ENCODE data around the gene TVP23C.
"Not testable (repeated sequence)": the region's sequence is repeated elsewhere in the genome, so short reads cannot be mapped to it uniquely, and the experiment has no call there.

Gene TVP23C

GRCh38 chr17:15563375-15563857, at the start of gene TVP23C:
Gene TVP23C, minus strand, starts transcription at chr17:15563483. Its CDS starts 35 bp downstream, at chr17:15563448.
- not testable (repeated sequence) for DNase-seq

GRCh38 chr17:15592960-15593359, 29.7 kb upstream of the TVP23C start:
- DNase-seq, result not testable (repeated sequence)

GRCh38 chr17:15591986-15592385, 28.7 kb upstream of the TVP23C start:
- DNase-seq, result not testable (repeated sequence)

DNA sequence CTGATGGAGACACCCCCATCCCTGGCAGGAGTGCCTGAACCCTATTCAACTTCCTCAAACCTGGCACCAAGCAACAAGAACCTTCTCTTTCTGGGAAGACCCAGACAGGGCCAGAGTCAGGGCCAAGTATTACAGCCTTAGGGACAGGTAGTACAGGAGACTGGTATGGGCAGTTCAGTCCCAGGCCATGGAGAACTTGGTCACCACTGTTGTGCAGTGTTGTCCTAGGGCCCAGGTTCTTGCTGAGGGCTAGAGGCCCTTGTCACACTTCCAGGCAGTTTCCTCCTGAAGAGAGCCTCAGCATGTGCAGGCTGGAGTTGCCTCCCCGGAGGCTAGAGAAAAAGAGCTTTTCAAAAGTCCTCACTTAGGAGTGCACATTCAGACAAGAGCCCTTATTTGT, 27.6 kb upstream of the TVP23C start:
- DNase-seq, result not testable (repeated sequence)

DNA sequence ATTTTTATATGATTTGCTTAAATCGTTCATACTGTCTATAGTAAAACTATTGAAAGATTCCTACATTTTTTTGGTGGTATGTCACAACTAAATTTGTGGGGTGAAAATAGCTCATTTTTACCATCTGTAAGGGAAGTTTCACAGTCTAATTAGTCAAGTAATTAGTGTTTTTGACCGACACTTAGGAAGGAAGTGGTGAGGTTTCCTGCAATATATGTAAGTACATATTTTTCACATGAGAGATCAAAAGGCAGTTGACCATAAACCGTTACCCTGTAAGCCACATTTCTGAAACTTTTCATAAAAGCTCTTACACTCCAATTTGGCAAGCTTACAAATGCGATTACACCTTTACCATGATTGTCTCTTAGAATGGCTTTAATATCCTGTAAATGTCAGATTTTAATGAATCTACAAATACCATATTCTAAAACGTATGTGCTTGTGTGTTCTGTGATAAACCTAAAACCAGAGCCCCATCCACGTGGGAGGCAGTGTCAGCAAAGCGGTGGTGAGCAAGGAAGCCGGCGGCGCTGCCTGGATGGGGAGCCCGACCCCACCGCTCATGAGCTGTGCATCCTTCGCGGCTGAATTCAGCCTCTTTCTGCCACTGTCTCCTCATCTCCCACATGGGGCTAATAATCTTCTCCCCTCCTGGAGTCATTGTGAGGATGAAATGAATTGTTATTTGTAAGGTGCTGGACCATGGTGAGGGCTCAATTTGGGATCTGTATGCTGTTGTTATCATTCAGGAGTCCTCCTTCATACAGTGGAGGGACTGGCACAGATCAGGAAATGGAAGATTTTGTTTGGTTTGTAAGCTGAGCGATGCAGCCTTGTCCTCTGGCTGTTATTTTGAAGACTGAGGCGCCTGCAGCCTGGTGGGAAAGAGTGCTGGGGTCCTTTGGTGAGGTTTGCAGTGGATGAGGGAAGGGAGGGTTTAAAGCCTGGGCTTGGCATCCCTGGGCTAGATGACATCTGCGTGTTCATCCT, 26.6 kb upstream of the TVP23C start:
- DNase-seq, result not testable (repeated sequence)

DNA sequence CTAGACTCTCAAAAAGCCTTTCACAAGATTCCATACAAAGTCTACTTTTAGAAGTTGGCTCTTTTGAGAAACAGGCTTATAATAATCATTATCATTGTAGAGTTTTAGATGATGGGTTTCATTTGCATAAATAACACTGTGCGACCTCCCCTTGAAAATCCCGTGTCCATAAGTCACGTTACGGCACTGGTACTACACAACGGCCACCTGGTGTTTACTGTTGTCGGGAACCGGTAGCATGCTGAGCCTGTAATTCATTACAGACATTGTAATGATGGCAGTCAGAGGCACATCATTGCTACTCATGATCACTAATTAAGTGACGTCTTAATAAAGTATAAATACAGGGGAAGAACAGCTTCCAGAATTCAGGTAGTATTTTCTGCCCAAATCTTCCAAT, 24.7 kb upstream of the TVP23C start:
- not testable (repeated sequence) for DNase-seq

DNA sequence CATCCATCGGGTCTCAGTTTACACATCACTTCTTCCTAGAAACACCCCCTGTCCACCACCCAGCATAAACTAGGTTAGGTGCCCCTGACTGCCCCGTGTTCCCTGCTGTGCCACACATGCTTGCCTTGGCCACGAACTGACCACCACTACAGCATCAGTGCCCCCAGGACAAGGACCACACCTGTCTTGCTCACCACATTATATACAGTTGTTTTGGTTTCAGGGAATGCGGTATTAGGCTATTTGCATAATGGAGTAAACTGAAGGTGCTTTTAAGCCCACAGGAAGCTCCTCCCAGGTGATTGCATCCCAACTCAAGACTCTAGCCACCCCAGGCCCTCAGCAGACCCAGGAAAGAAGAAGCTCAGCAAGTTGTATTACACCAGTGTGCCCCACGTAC, 20.0 kb upstream of the TVP23C start:
- DNase-seq, result not testable (repeated sequence)

GRCh38 chr17:15581462-15581861, 18.2 kb upstream of the TVP23C start:
- DNase-seq, result not testable (repeated sequence)

DNA sequence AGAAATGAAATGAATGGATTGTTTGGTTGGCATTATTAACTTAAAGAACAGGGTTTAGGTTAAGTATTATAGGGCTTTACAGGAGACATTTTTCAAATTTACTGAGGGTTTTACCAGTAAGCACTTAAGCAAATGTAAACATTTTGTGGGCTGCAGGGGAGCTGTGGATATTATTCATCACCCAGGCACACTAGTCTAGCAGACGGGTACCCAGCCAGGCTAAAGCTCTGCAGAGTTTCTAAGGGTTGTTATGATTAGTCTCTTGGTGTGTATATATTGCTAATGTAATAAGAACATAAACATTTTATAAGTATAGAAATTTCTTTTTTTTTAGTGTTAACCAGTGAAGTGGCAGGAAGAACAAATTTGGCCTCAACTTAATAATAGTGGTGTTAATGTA, 13.6 kb upstream of the TVP23C start:
- DNase-seq, result not testable (repeated sequence)

- not testable (repeated sequence) for DNase-seq
Observed at GRCh38 chr17:15574660-15575059, 11.4 kb upstream of the TVP23C start.

DNA sequence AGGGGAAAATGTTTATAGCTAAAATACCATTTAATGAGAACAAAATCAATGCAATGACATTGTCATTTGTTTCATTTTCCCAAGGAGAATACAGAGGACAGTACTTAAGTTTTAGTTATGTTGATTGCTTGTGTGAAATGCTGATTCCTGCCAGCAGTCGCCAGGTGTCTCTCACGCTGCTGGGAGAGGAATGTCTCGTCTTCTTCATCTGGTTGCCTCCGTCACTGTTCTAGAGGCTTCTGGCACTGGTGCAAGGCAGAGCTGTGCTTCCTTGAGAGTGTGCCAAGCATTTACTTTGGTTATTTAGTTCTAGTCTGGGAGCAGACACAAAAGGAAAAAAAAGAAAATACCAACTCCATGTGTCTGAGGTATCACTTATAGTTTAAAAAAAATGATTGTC, 10.6 kb upstream of the TVP23C start:
- not testable (repeated sequence) for DNase-seq

DNA sequence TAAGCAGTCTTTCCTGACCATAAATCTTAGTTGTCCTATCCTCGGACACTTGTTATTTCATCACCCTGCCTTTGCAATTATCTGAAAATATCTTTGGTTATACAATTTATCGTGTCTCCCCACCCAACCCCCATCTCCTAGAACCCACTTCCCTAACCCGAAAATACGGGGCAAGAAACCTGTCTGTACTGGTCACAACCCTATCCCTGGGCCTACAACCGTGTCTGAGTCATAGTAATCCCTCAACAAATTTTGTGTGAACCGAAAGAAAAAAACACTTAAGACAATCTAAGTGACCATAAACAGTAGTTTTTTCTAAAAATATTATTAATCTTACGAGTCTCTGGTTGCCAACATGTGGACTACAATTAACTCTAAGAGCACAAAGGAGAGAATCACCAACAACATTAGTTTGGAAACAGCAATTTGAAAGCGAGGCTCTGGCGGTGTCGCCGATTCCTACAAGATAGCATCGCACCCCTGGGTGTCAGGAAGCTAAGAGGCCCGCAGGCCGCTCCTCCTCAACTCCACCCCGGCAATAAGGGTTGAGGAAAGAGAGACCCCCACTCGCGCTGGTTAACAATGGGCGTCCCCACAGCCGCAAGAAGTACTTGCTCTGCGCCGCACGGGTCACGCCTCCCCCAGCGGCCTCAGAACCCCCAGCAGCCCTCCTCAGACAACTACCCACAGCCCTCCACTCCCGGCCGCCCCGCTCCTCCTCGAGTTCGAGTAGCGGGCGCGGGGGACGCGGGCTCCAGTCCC, 489 bp downstream of the TVP23C start:
- DNase-seq, result not testable (repeated sequence)

GRCh38 chr17:15561439-15561838, 1.8 kb downstream of the TVP23C start:
- DNase-seq, result not testable (repeated sequence)

GRCh38 chr17:15558403-15559105, 4.7 kb downstream of the TVP23C start:
- not testable (repeated sequence) for DNase-seq

- not testable (repeated sequence) for DNase-seq
Observed at GRCh38 chr17:15557334-15557832, 5.9 kb downstream of the TVP23C start.

- DNase-seq, result not testable (repeated sequence)
Observed at GRCh38 chr17:15552932-15553331, 10.4 kb downstream of the TVP23C start.

DNA sequence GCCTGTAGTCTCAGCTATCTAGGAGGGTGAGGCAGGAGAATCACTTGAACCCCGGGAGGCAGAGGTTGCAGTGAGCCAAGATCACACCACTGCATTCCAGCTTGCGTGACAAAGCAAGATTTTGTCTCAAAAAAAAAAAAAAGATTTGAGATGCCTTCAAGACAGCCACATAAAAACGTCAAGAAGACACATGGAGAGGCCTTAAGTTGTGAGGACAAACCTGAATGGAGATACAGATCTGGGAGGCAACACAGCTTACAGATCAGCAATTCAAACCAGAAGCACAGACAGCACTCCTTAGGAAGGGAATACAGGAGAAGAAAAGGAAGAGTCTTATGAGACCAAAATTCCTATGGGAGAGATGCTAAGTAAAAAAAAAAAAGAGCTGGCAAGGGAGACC, 13.7 kb downstream of the TVP23C start:
- DNase-seq, result not testable (repeated sequence)

DNA sequence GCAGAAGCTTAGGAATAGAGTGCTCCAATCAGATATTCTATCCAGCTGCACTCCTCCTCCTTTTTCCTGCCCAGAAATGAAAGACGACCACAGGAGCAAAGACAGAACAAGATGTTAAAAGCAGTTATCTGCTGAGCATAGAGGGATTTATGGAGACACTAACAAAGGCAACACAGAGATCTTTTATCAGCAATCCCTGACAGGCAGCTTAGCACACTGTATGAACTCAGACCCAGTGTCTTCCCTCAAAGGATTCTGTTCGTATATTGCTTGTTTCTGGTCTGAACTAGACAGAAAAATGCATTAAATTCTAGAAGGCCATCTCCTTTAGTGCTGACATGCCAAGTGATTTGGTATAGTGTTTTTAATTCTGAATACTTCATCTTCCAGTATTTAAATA, 16.7 kb downstream of the TVP23C start:
- not testable (repeated sequence) for DNase-seq

- not testable (repeated sequence) for DNase-seq
Observed at GRCh38 chr17:15540371-15541219, 22.7 kb downstream of the TVP23C start.

DNA sequence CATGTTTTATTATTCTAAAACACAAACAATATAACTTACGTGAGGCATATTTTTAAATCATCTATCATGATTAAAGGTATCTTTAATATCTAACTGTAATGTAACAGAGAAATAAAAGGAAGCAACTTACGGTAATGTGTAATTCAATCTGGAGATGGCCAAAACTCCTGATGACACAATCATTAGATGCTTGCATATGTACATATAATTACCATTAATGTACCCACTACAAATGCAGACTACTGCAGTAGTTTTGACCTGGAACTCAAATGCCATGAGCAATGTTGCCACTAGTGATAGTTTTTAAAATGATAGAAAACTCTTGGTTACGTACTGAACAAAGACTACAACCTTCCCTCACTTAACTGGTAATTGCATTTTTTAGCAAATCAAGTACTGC, 30.2 kb downstream of the TVP23C start:
- DNase-seq, result not testable (repeated sequence)
